A673 (cell line): ENCODE measurements around the gene HOXB3.

ENCODE experiments used
- EZH2 ChIP-seq: fragments of 200-600 bp; sonication (generic); IDR thresholded peaks from 2 replicates; pipeline ENCODE4 v1.6.1; 2017; ENCODE audit warnings: borderline replicate concordance, low read depth, mild to moderate bottlenecking, mixed read lengths, antibody characterized with exemption, low read length; ENCODE audit not compliant: poor library complexity, severe bottlenecking
- TF ChIP-seq, protein P1 (sequence below): fragments of 300-800, 200-600 bp; sonication (generic); conservative IDR thresholded peaks from 2 replicates; pipeline ENCODE4 v1.5.1; 2017; ENCODE audit warnings: low read depth, mild to moderate bottlenecking, antibody characterized with exemption, low read length, moderate library complexity, mixed read lengths

DNA sequence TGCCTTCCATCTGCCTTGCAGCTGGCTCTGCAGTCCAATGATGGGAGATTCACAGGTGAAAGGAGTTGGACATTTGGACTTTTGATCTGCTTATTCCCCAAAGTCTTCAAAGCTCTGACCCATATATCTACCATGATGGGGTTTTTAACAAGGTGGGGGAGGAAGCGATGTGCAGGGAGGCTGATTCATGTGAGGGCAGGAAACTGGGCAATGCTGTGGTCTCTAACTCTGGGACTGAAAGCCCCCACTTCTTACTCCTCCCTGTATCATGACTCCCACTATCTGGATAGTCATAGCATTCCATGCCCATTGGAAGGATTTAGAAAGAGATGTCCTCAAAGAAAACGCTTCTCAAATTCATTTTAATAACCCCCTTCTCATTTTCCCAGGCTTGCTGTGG, 75.6 kb downstream of the HOXB3 start:
- TF ChIP-seq, protein P1, sequence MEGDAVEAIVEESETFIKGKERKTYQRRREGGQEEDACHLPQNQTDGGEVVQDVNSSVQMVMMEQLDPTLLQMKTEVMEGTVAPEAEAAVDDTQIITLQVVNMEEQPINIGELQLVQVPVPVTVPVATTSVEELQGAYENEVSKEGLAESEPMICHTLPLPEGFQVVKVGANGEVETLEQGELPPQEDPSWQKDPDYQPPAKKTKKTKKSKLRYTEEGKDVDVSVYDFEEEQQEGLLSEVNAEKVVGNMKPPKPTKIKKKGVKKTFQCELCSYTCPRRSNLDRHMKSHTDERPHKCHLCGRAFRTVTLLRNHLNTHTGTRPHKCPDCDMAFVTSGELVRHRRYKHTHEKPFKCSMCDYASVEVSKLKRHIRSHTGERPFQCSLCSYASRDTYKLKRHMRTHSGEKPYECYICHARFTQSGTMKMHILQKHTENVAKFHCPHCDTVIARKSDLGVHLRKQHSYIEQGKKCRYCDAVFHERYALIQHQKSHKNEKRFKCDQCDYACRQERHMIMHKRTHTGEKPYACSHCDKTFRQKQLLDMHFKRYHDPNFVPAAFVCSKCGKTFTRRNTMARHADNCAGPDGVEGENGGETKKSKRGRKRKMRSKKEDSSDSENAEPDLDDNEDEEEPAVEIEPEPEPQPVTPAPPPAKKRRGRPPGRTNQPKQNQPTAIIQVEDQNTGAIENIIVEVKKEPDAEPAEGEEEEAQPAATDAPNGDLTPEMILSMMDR: no peak
- no peak for TF ChIP-seq EZH2
